Glutamatergic neuron (in vitro differentiated cells): ENCODE measurements around the gene GAS2L3. TPM values are rescaled to one million over a fixed set of nuclear protein-coding genes. Genes with fewer than 3 reads are reported as not detected.

Experiments
- DNase-seq: peaks from one replicate; pipeline ENCODE4 v3.0.0; 2022
- H3K27ac Mint-ChIP-seq: one replicate; pipeline ENCODE4 v1.8.0; 2020; ENCODE audit warnings: mild to moderate bottlenecking, mixed read lengths, inconsistent platforms; ENCODE audit not compliant: unreplicated experiment
- H3K27me3 Mint-ChIP-seq: one replicate; pipeline ENCODE4 v1.8.0; 2020; ENCODE audit warnings: mild to moderate bottlenecking, moderate library complexity, mixed read lengths, inconsistent platforms; ENCODE audit not compliant: unreplicated experiment
- H3K36me3 Mint-ChIP-seq: one replicate; pipeline ENCODE4 v1.8.0; 2020; ENCODE audit warnings: mild to moderate bottlenecking, mixed read lengths, inconsistent platforms; ENCODE audit not compliant: unreplicated experiment
- H3K4me1 Mint-ChIP-seq: one replicate; pipeline ENCODE4 v1.8.0; 2020; ENCODE audit warnings: mild to moderate bottlenecking, low read depth, mixed read lengths, inconsistent platforms; ENCODE audit not compliant: unreplicated experiment
- H3K4me3 Mint-ChIP-seq: one replicate; pipeline ENCODE4 v1.8.0; 2020; ENCODE audit warnings: mild to moderate bottlenecking, mixed read lengths, inconsistent platforms; ENCODE audit not compliant: unreplicated experiment
- H3K9me3 Mint-ChIP-seq: one replicate; pipeline ENCODE4 v1.8.0; 2020; ENCODE audit warnings: mild to moderate bottlenecking, moderate library complexity, mixed read lengths, inconsistent platforms; ENCODE audit not compliant: unreplicated experiment
- CTCF ChIP-seq: fragments of 200-600 bp; sonication (generic); IDR thresholded peaks from one replicate; pipeline ENCODE4 v1.5.0; 2021; ENCODE audit not compliant: partially characterized antibody, unreplicated experiment
- total RNA-seq: library from RNA; stranded (reverse); fragmentation: NEBNext Ultra II Directional; extraction: Animal tissue kit (Norgen Biotek cat#: 25700); gene quantifications from one replicate; pipeline ENCODE4 v1.2.1, GENCODE V29; 2021; ENCODE audit not compliant: unreplicated experiment

GAS2L3 gene
- total RNA-seq, 1 donor from 2014 or later: 56.2 TPM

- H3K4me1 Mint-ChIP-seq: peaks cover 6% of the 10 kb centered on the region
- no peak overlapping the region for H3K4me3 Mint-ChIP-seq
- TF ChIP-seq CTCF: no peak
- no peak for DNase-seq
- H3K36me3 Mint-ChIP-seq: peaks cover 11% of the 10 kb centered on the region
- peaks cover 2% of the 10 kb centered on the region for H3K27me3 Mint-ChIP-seq
- peaks cover 2% of the 10 kb centered on the region for H3K9me3 Mint-ChIP-seq
- no peak overlapping the region for H3K27ac Mint-ChIP-seq
Observed at GRCh38 chr12:100564905-100565467, 8.5 kb upstream of the GAS2L3 start.

- Mint-ChIP-seq H3K27ac (no peak overlapping the region), H3K9me3 (no peaks in the 10 kb centered on the region), H3K36me3 (peaks cover 4% of the 10 kb centered on the region), H3K4me1 (peaks cover 6% of the 10 kb centered on the region), H3K4me3 (no peak overlapping the region), H3K27me3 (peaks cover 2% of the 10 kb centered on the region)
- no peak for TF ChIP-seq CTCF
- no peak for DNase-seq
Observed at GRCh38 chr12:100565987-100566545, 7.4 kb upstream of the GAS2L3 start.

GRCh38 chr12:100566887-100567637, 6.4 kb upstream of the GAS2L3 start:
- Mint-ChIP-seq H3K36me3 (no peaks in the 10 kb centered on the region), H3K9me3 (no peaks in the 10 kb centered on the region), H3K4me3 (no peak overlapping the region), H3K27me3 (peaks cover 2% of the 10 kb centered on the region), H3K27ac (no peak overlapping the region), H3K4me1 (peaks cover 6% of the 10 kb centered on the region)
- no peak for TF ChIP-seq CTCF
- DNase-seq: no peak

GRCh38 chr12:100567945-100568344, 5.5 kb upstream of the GAS2L3 start:
- Mint-ChIP-seq H3K27me3 (peaks cover 3% of the 10 kb centered on the region), H3K4me1 (peaks cover 6% of the 10 kb centered on the region), H3K4me3 (no peak overlapping the region)

More at GRCh38 chr12:100567945-100568344, 5.5 kb upstream of the GAS2L3 start:
- H3K9me3 Mint-ChIP-seq: no peaks in the 10 kb centered on the region
- DNase-seq: no peak
- no peak for TF ChIP-seq CTCF
- no peak overlapping the region for H3K27ac Mint-ChIP-seq
- no peaks in the 10 kb centered on the region for H3K36me3 Mint-ChIP-seq
